Activated CD4-positive, CD25-positive, alpha-beta regulatory T cell treated with anti-CD3 and anti-CD28 coated beads, Interleukin-2, amount 50 U/mL, for 16 hours (primary cell): ENCODE measurements around the gene CRYBB1.

Experiments used
- DNase-seq: peaks from one replicate; pipeline ENCODE4 v3.0.0-alpha.2; 2020; ENCODE audit warnings: low read depth, low spot score

The CRYBB1 gene

DNA sequence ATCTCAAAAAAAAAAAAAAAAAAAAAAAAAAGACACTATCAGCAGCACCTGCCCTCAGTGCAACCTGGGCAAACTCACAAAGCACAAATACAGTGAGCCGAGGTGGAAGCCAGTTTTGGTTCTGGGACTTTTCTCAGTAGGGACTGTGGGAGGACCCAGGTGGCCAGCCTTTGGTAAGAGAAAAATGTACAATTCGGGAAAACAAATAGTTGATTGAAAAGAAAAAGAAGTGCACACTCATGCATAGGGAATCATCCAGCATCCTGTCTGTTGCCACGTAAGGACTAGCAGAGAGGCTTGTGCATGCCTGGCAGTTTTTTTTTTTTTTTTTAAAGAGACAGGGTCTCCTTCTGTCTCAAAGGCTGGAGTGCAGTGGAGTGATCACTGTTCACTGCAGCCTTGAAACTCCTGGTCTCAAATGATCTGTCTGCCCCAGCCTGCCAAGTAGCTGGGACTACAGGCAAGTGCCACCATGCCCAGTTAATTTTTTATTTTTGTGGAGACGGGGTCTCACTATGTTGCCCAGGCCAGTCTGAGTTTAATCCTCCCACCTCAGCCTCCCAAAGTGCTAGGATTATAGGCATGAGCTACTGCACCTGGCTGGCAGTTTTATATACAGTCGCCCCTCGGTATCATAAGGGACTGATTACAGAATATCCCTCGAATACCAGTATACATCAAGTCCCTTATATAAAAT is 64.6 kb downstream of the CRYBB1 start:
- no peak for DNase-seq

DNA sequence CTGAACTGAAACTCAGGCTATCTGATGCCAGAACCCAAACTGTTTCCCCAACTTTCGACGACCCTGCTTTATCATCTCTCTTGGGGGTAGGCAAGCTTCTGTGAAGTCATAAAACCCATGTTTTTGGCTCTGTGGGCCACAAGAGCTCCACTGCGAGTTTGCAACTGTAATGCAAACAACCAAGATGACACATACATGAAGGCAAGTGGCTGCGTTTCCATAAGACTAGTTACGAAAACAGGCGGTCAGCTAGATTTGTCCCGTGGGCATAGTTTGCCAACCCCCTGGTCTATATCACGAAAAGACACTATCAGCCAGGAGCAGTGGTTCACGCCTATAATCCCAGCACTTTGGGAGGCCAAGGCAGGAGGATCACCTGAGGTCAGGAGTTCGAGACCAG is 65.4 kb downstream of the CRYBB1 start:
- DNase-seq, result no peak

DNA sequence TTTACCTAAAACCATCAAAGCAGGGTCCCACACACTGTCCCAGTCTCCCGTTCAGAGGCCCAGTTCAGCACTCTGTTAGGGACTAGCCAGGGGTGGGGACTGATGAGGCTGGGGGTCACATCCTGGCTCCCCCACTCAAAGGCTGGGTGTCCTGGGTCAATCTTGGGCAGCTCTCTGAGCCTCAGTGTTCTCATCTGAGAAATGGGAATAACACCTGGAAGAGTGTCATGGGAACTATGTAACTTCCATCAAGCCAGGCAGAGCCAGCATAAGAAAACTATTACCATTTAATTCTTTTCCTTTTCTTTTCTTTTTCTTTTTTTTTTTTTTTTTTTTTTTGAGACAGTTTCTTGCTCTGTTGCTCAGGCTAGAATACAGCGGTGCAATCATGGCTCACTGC is 66.3 kb downstream of the CRYBB1 start:
- DNase-seq, result no peak

DNA sequence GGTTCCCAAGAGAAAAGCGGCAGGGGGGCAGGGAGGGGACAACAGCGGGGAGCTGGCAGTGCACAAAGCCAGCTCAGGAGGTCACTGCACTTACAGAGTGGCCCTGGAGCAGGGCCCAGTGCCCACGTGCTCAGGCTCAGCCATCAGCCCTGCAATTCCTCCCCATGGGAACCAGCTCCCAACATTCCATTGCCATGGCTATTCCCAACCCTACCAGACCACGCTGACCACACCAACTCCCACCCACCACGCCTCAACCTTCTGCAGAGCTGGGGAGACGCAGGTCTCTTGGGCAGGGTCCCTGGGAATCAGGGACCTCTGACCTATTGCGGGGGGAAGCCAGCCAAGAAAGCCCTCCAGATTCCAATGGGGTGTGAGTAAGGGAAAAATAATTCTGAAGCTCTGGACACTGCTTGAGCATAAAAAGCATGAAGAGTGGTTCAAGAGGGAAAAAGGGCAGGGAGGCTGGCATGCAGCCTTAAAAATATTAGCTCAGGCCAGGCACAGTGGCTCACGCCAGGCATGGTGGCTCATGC is 67.3 kb downstream of the CRYBB1 start:
- no peak for DNase-seq

DNA sequence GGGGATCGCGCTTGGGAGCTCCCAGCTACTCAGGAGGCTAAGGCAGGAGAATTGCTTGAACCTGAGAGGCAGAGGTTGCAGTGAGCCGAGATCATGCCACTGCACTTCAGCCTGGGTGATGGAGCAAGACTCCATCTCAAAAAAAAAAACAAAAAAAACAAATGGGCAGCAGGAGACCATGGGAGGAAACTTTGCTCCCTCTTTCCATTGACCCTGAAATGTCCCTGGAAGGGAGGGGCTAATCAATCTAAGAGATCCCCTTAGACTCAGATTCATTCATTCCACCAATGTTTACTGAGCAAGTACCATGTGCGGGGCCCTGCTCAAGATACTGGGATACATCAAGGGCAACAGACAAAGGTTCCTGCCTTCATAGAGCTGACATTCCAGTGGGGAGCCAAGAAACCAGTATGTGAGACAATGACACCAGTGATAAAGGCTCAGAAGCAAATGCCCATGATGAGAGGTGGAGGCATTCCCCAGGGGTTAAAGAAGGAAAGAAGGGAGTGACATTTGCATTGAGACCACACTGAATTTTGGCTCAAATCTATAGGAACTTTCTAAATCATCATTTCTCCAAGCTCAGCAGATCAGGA is 67.8 kb downstream of the CRYBB1 start:
- no peak for DNase-seq
